Colonic mucosa (tissue), 4 donors: ENCODE results near the gene NOL11. TPM values are rescaled to one million over a fixed set of nuclear protein-coding genes. Genes with fewer than 3 reads are reported as not detected.
"Not testable (repeated sequence)": the region's sequence is repeated elsewhere in the genome, so short reads cannot be mapped to it uniquely, and the experiment has no call there.

Experiments
- DNase-seq: peaks from one replicate; pipeline ENCODE4 v3.0.0-alpha.2; 2020
- H3K27ac ChIP-seq: fragments of 200-600 bp; one replicate; pipeline ENCODE4 v1.8.0; 2021
- H3K27me3 ChIP-seq: fragments of 200-600 bp; one replicate; pipeline ENCODE4 v1.8.0; 2021
- H3K36me3 ChIP-seq: fragments of 200-600 bp; one replicate; pipeline ENCODE4 v1.8.0; 2021
- H3K4me1 ChIP-seq: fragments of 200-600 bp; one replicate; pipeline ENCODE4 v1.8.0; 2021; ENCODE audit warnings: mild to moderate bottlenecking
- H3K4me3 ChIP-seq: fragments of 200-600 bp; one replicate; pipeline ENCODE4 v1.8.0; 2021
- H3K9ac ChIP-seq, 2 donors: one replicate each; pipeline ENCODE4 v1.7.0; 2013; ENCODE audit warnings: control low read depth in 2 of 2, low read depth in 2 of 2, low read length in 2 of 2
- H3K9me3 ChIP-seq: fragments of 200-600 bp; one replicate; pipeline ENCODE4 v1.8.0; 2021
- CTCF ChIP-seq: fragments of 200-600 bp; IDR thresholded peaks from one replicate; pipeline ENCODE4 v1.8.0; 2022; ENCODE audit warnings: antibody characterized with exemption, mild to moderate bottlenecking
- intact Hi-C: fragments of 100-400 bp; cut with DNase I; formaldehyde crosslinking; loops from one replicate; pipeline ENCODE4 v1.14.1; 2022
- total RNA-seq, 2 donors: library from RNA; stranded (reverse); fragmentation: NEBNext Ultra II Directional in 1 of 2; extraction: Animal tissue kit (Norgen Biotek cat#: 25700) in 1 of 2; gene quantifications; one replicate each; pipeline ENCODE4 v1.2.1, GENCODE V29; 2021
- donor health status: healthy.
- donor health status: DM: no; HTN: no; CAD: no.
- donor health status: DM: no; HTN: no; CAD: no.

NOL11 gene
- total RNA-seq, 2 donors from 2014 or later, result 27.8 to 43.3 TPM

GRCh38 chr17:67696347-67696746 is 21.4 kb upstream of the NOL11 start:
- intact Hi-C loops, result no loop called here
- H3K4me1 ChIP-seq, result no peaks in the 10 kb centered on the region
- DNase-seq, result no peak
- no peak overlapping the region for H3K9ac ChIP-seq
- no peak for TF ChIP-seq CTCF
- no peaks in the 10 kb centered on the region for H3K36me3 ChIP-seq
- H3K27me3 ChIP-seq, result no peaks in the 10 kb centered on the region
- no peak overlapping the region for H3K27ac ChIP-seq
- no peak overlapping the region for H3K4me3 ChIP-seq
- H3K9me3 ChIP-seq, result no peaks in the 10 kb centered on the region

- Histone ChIP-seq H3K9me3 (no peaks in the 10 kb centered on the region), H3K9ac (no peak overlapping the region), H3K36me3 (no peaks in the 10 kb centered on the region), H3K4me1 (no peaks in the 10 kb centered on the region), H3K27ac (no peak overlapping the region), H3K27me3 (no peaks in the 10 kb centered on the region), H3K4me3 (no peak overlapping the region)
- no peak for DNase-seq
- intact Hi-C loops, result no loop called here
- no peak for TF ChIP-seq CTCF
Observed at GRCh38 chr17:67696853-67697498, 20.8 kb upstream of the NOL11 start.

- H3K4me3 ChIP-seq, result no peak overlapping the region
- H3K27ac ChIP-seq, result no peak overlapping the region
- intact Hi-C loops, result no loop called here
- no peaks in the 10 kb centered on the region for H3K9me3 ChIP-seq
- no peak for DNase-seq
- H3K27me3 ChIP-seq, result no peaks in the 10 kb centered on the region
- H3K9ac ChIP-seq, result no peak overlapping the region
- no peak for TF ChIP-seq CTCF
- H3K4me1 ChIP-seq, result no peaks in the 10 kb centered on the region
- no peaks in the 10 kb centered on the region for H3K36me3 ChIP-seq
Observed at GRCh38 chr17:67700037-67700724, 17.6 kb upstream of the NOL11 start.

- Histone ChIP-seq H3K27me3 (no peaks in the 10 kb centered on the region), H3K27ac (no peak overlapping the region), H3K9ac (no peak overlapping the region), H3K4me3 (no peak overlapping the region), H3K4me1 (no peaks in the 10 kb centered on the region), H3K9me3 (no peaks in the 10 kb centered on the region), H3K36me3 (no peaks in the 10 kb centered on the region)
- DNase-seq, result no peak
- intact Hi-C loops, result no loop called here
- TF ChIP-seq CTCF, result no peak
Observed at GRCh38 chr17:67700725-67701119, 17.0 kb upstream of the NOL11 start.

- H3K27ac ChIP-seq, H3K36me3 ChIP-seq, intact Hi-C loops, H3K4me1 ChIP-seq, H3K9me3 ChIP-seq, DNase-seq, H3K27me3 ChIP-seq, H3K4me3 ChIP-seq, H3K9ac ChIP-seq: not testable (repeated sequence)
Observed at GRCh38 chr17:67702861-67703260, 14.9 kb upstream of the NOL11 start.

- DNase-seq, result no peak
- no peaks in the 10 kb centered on the region for H3K36me3 ChIP-seq
- H3K4me3 ChIP-seq, result no peak overlapping the region
- no peaks in the 10 kb centered on the region for H3K9me3 ChIP-seq
- H3K4me1 ChIP-seq, result no peaks in the 10 kb centered on the region
- no peak overlapping the region for H3K27ac ChIP-seq
- TF ChIP-seq CTCF, result no peak
- intact Hi-C loops, result no loop called here
- H3K9ac ChIP-seq, result no peak overlapping the region
- no peaks in the 10 kb centered on the region for H3K27me3 ChIP-seq
Observed at GRCh38 chr17:67707442-67707841, 10.3 kb upstream of the NOL11 start.
